Measurements from ENCODE around the gene RAP1GAP.

GRCh38 chr1:21641967-21642739 lies 27.0 kb downstream of the RAP1GAP start:
- TF ChIP-seq CTCF (IDR thresholded peaks at IDR 0.05; ENCODE audit: poor library complexity, severe bottlenecking) = no peak
- TF ChIP-seq EP300 (conservative IDR thresholded peaks at IDR 0.05; ENCODE audit: poor library complexity, severe bottlenecking) = no peak
- TF ChIP-seq EZH2 (IDR thresholded peaks at IDR 0.05; ENCODE audit: borderline replicate concordance, insufficient read depth, low read length, poor library complexity, severe bottlenecking) = no peak
- TF ChIP-seq REST (IDR thresholded peaks at IDR 0.05; ENCODE audit: borderline replicate concordance) = no peak
- TF ChIP-seq POLR2AphosphoS5 (IDR thresholded peaks at IDR 0.05) = no peak
- no peak for TF ChIP-seq MXI1 (conservative IDR thresholded peaks at IDR 0.05; ENCODE audit: poor library complexity, severe bottlenecking)

Data from neural cell (in vitro differentiated cells).